Activated B cell treated with CpG ODN at 0.5 μM for 24 hours (primary cell): Measurements from ENCODE around the gene FAU. TPM values are rescaled to one million over a fixed set of nuclear protein-coding genes. Genes with fewer than 3 reads are reported as not detected.

Source experiments
- ATAC-seq: fragments of 200-7000 bp; cut with Tn5 transposase; one replicate; pipeline ENCODE4 v1.10.0; 2021; ENCODE audit warnings: low read depth, mild to moderate bottlenecking, moderate library complexity
- CTCF ChIA-PET: fragments of 350-600 bp; sonication (Branson Sonifier 250); formaldehyde crosslinking; loops from one replicate; lab custom pipeline; 2021; ENCODE audit warnings: antibody characterized with exemption; lab: Charles Lee
- POLR2A ChIA-PET: fragments of 350-600 bp; sonication (Branson Sonifier 250); formaldehyde crosslinking; loops from one replicate; lab custom pipeline; 2021; ENCODE audit warnings: antibody characterized with exemption; lab: Charles Lee
- DNase-seq: peaks from one replicate; pipeline ENCODE4 v3.0.0; 2022
- H3K27ac Mint-ChIP-seq: one replicate; pipeline ENCODE4 v1.8.0; 2020; ENCODE audit warnings: mixed read lengths
- H3K27me3 Mint-ChIP-seq: one replicate; pipeline ENCODE4 v1.8.0; 2021; ENCODE audit warnings: mixed read lengths
- H3K36me3 Mint-ChIP-seq: one replicate; pipeline ENCODE4 v1.8.0; 2021; ENCODE audit warnings: low read depth, mixed read lengths
- H3K4me1 Mint-ChIP-seq: one replicate; pipeline ENCODE4 v1.8.0; 2021; ENCODE audit warnings: mixed read lengths
- H3K4me3 Mint-ChIP-seq: one replicate; pipeline ENCODE4 v1.8.0; 2020; ENCODE audit warnings: mild to moderate bottlenecking, mixed read lengths
- H3K9me3 Mint-ChIP-seq: one replicate; pipeline ENCODE4 v1.8.0; 2020; ENCODE audit warnings: mixed read lengths
- intact Hi-C: fragments of 100-400 bp; cut with micrococcal nuclease; formaldehyde crosslinking; loops from one replicate; pipeline ENCODE4 v1.15.1; 2024
- total RNA-seq: library from RNA; stranded (reverse); gene quantifications from 2 replicates; pipeline ENCODE4 v1.2.3, GENCODE V29; 2022
- TF ChIP-seq, protein P1 (sequence below): fragments of 200-600 bp; IDR thresholded peaks from one replicate; pipeline ENCODE4 v1.8.0; 2022; ENCODE audit warnings: antibody characterized with exemption, mild to moderate bottlenecking

The FAU gene
- total RNA-seq, 1 donor from 2014 or later = 1,416 TPM

DNA sequence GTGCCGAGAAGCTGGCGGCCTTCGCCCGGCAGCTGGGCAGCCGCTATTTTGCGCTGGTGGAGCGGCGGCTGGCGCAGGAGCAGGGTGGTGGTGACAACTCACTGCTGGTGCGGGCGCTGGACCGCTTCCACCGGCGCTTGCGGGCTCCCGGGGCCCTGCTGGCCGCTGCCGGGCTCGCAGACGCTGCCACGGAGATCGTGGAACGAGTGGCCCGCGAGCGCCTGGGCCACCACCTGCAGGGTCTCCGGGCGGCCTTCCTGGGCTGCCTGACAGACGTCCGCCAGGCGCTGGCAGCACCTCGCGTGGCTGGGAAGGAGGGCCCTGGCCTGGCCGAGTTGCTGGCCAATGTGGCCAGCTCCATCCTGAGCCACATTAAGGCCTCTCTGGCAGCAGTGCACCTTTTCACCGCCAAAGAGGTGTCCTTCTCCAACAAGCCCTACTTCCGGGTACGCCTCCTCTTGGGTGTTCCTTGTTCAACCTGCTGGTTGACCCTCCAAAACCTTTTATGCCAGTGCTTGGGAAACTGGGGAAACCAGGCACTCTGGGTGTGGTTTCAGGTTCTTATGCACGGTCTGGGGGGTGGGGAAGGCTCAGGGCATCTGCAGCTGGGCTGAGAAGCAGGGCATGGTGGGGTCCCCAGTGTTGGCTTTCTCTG is 13.3 kb downstream of the FAU start:
- TF ChIP-seq, protein P1, sequence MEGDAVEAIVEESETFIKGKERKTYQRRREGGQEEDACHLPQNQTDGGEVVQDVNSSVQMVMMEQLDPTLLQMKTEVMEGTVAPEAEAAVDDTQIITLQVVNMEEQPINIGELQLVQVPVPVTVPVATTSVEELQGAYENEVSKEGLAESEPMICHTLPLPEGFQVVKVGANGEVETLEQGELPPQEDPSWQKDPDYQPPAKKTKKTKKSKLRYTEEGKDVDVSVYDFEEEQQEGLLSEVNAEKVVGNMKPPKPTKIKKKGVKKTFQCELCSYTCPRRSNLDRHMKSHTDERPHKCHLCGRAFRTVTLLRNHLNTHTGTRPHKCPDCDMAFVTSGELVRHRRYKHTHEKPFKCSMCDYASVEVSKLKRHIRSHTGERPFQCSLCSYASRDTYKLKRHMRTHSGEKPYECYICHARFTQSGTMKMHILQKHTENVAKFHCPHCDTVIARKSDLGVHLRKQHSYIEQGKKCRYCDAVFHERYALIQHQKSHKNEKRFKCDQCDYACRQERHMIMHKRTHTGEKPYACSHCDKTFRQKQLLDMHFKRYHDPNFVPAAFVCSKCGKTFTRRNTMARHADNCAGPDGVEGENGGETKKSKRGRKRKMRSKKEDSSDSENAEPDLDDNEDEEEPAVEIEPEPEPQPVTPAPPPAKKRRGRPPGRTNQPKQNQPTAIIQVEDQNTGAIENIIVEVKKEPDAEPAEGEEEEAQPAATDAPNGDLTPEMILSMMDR = no peak
- ATAC-seq = no peak
- ChIA-PET POLR2A (no interaction called here), CTCF (interaction anchor here (0.5 to 4.0 kb wide), 4 partner anchors 10 to 208 kb away, joined by 3 to 26 read pairs (median 6); partner anchors contain the start of gene CDC42EP2)
- H3K4me3 Mint-ChIP-seq = no peak overlapping the region
- intact Hi-C loops = no loop called here
- no peaks in the 10 kb centered on the region for H3K27me3 Mint-ChIP-seq
- peaks cover 30% of the 10 kb centered on the region for H3K4me1 Mint-ChIP-seq
- H3K27ac Mint-ChIP-seq = no peak overlapping the region
- H3K9me3 Mint-ChIP-seq = no peaks in the 10 kb centered on the region
- H3K36me3 Mint-ChIP-seq = peaks cover 43% of the 10 kb centered on the region
- no peak for DNase-seq

DNA sequence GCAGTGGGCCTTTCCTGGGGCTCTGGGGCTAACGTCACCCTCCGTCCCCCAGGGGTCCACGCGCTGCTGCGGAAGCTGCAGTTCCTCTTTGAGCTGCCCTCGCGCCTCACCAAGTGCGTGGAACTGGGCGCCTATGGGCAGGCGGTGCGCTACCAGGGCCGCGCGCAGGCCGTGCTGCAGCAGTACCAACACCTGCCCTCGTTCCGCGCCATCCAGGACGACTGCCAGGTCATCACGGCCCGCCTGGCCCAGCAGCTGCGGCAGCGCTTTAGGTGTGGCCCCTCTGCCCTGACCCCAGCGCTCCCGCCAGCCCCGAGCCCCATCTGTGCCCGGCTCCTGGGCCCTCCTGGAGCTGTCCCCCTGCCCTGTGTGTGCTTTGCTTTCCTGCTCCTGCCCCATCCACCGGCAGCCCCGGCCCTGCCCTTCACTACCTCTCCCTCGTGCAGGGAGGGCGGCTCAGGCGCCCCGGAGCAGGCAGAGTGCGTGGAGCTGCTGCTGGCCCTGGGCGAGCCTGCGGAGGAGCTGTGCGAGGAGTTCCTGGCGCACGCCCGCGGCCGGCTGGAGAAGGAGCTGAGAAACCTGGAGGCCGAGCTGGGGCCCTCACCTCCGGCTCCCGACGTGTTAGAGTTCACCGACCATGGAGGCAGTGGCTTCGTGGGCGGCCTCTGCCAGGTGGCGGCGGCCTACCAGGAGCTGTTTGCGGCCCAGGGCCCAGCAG is 14.0 kb downstream of the FAU start:
- Mint-ChIP-seq H3K36me3 (peaks cover 48% of the 10 kb centered on the region), H3K27me3 (no peaks in the 10 kb centered on the region), H3K27ac (no peak overlapping the region), H3K4me3 (no peak overlapping the region), H3K4me1 (peaks cover 25% of the 10 kb centered on the region), H3K9me3 (no peaks in the 10 kb centered on the region)
- DNase-seq (no peak), ATAC-seq (no peak)
- intact Hi-C loops = no loop called here
- TF ChIP-seq, protein P1 = no peak
- ChIA-PET CTCF (interaction anchor here (1.6 kb wide), 1 partner anchor 10 kb away, joined by 4 read pairs; no protein-coding TSS in a partner anchor), POLR2A (no interaction called here)

DNA sequence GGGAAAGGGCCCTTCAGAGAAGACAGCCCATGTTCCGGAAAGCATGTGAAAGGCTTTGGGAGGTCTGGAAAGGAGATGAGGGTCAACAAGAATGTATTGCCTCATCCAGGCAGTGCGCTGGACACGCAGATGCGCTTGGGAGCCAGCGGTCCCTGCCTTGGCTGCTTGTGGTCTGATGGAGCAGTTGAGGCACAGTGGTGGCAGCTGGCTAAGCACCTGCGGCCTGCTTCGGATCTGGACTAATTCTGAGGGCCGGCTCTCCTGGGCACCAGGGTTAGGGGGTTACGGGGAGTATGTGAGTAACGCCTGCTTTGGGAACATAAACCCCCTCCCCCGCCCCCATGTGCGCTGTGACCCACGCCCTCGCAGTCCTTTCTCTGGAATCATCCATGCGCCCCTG is 14.9 kb downstream of the FAU start:
- no peaks in the 10 kb centered on the region for H3K9me3 Mint-ChIP-seq
- H3K4me1 Mint-ChIP-seq = peaks cover 23% of the 10 kb centered on the region
- H3K4me3 Mint-ChIP-seq = no peak overlapping the region
- peaks cover 53% of the 10 kb centered on the region for H3K36me3 Mint-ChIP-seq
- H3K27me3 Mint-ChIP-seq = no peaks in the 10 kb centered on the region
- TF ChIP-seq, protein P1 = no peak
- H3K27ac Mint-ChIP-seq = no peak overlapping the region
- ATAC-seq = no peak
- POLR2A ChIA-PET = no interaction called here
- intact Hi-C loops = no loop called here
- DNase-seq = no peak
- CTCF ChIA-PET = interaction anchor here (1.6 kb wide), 1 partner anchor 9 kb away, joined by 4 read pairs; no protein-coding TSS in a partner anchor

DNA sequence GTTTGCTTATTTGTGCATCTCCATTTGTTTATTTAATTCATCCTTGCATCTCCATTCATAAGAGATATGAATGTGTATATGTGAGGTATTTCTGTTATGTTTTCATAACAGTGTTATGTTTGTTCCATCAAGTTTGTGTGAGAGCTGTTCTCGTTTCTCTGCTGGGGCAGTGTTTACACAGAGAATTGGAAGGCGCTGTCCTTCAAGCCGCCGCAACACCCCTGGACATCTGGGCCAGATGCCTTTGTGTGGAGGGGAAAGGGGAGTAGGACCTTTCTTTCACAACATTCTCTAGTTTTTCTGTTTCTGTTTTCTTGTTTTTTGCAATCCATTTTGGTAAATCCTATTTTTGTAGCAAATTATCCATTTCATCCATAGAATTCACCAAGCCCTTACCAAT is 17.3 kb downstream of the FAU start:
- TF ChIP-seq, protein P1 = no peak
- Mint-ChIP-seq H3K36me3 (peaks cover 58% of the 10 kb centered on the region), H3K4me1 (peaks cover 2% of the 10 kb centered on the region), H3K27me3 (no peaks in the 10 kb centered on the region), H3K4me3 (no peak overlapping the region), H3K27ac (no peak overlapping the region), H3K9me3 (no peaks in the 10 kb centered on the region)
- CTCF ChIA-PET = no interaction called here
- POLR2A ChIA-PET = interaction anchor here (0.6 kb wide), 1 partner anchor 13 kb away, joined by 10 read pairs; no protein-coding TSS in a partner anchor
- ATAC-seq (no peak), DNase-seq (no peak)
- intact Hi-C loops = no loop called here

DNA sequence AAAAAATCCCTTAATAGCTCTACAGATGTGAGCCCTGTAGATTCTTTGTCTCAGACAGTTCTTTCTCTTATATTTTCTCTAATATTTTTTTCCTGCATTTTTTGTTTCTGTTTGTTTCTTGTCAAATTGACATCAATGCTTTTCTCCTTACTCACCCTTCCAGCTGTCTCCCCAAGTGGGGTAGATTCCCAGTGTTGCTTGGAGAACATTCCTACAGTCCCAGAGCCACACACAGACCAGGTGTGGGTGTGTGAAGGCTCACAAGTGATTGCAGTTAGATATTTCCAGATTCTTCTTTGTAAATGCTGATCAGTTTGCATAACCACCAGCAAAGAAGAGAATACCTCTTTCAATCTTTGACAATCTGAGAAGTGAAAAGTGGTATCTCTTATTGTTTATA is 18.5 kb downstream of the FAU start:
- ChIA-PET POLR2A (interaction anchor here (0.5 to 2.6 kb wide), 3 partner anchors 7 to 88 kb away, joined by 4 to 8 read pairs (median 6); partner anchors contain the start of genes TM7SF2 and ZNHIT2), CTCF (no interaction called here)
- ATAC-seq (no peak), DNase-seq (no peak)
- Mint-ChIP-seq H3K4me1 (peaks cover 2% of the 10 kb centered on the region), H3K27me3 (no peaks in the 10 kb centered on the region), H3K36me3 (peaks cover 58% of the 10 kb centered on the region), H3K4me3 (no peak overlapping the region), H3K27ac (no peak overlapping the region), H3K9me3 (no peaks in the 10 kb centered on the region)
- TF ChIP-seq, protein P1 = no peak
- intact Hi-C loops = no loop called here
